Adrenal gland (tissue), 12 donors: ENCODE results near the gene SNAP23. TPM values are rescaled to one million over a fixed set of nuclear protein-coding genes. Genes with fewer than 3 reads are reported as not detected.

ENCODE experiments used
- DNase-seq, 7 donors: peaks; one replicate each; pipeline ENCODE4 v3.0.0-alpha.2; 2019 to 2020
- H3K27ac ChIP-seq, 5 donors: fragments of 200-600 bp; sonication (generic) in 4 of 5; 1 replicate in 3 of 5; 2 replicates in 2 of 5; pipeline versions ENCODE4 v1.5.1 to v1.8.0; 2016 to 2020; ENCODE audit warnings: mild to moderate bottlenecking in 1 of 5
- H3K27me3 ChIP-seq: fragments of 200-600 bp; 2 replicates; pipeline ENCODE4 v1.8.0; 2021
- H3K36me3 ChIP-seq, 2 donors: fragments of 200-600 bp; replicated peaks in 1 of 2; 1 replicate in 1 of 2; 2 replicates in 1 of 2; pipeline versions ENCODE4 v1.5.1 to v1.8.0; 2018 to 2022
- H3K4me1 ChIP-seq, 2 donors: fragments of 200-600 bp; replicated peaks in 1 of 2; 1 replicate in 1 of 2; 2 replicates in 1 of 2; pipeline versions ENCODE4 v1.5.1 to v1.8.0; 2018 to 2021
- H3K4me3 ChIP-seq, 4 donors: fragments of 200-600 bp; sonication (generic) in 3 of 4; one replicate each; pipeline ENCODE4 v1.5.1; 2016 to 2018
- H3K9me3 ChIP-seq, 3 donors: fragments of 200-600 bp; sonication (generic) in 1 of 3; replicated peaks in 1 of 3; 1 replicate in 2 of 3; 2 replicates in 1 of 3; pipeline versions ENCODE4 v1.5.1 to v1.8.0; 2016 to 2021
- POLR2A ChIP-seq, 2 donors: fragments of 450-650 bp; IDR thresholded peaks; one replicate each; pipeline ENCODE4 v1.6.1; 2017; ENCODE audit warnings: antibody characterized with exemption in 2 of 2, mild to moderate bottlenecking in 2 of 2, moderate library complexity in 1 of 2
- WGBS, 4 donors: extraction: QIAGEN DNeasy Blood & Tissue Kit in 2 of 4; methylation state at CpG; one replicate each; pipeline versions ENCODE4 v1.1.5 to v1.1.7; 2013 to 2017; 5-methylcytosine and 5-hydroxymethylcytosine counted together
- intact Hi-C, 2 donors: fragments of 100-400 bp; cut with DNase I; formaldehyde crosslinking; loops; one replicate each; pipeline versions ENCODE4 v1.14.1 to v1.15.0; 2022 to 2023
- polyA plus RNA-seq, 3 donors: library from polyadenylated mRNA; stranded (reverse); fragments of 200-250 nt in 2 of 3; fragments of 350-450 nt in 1 of 3; fragmentation: Illumina TruSeq in 1 of 3; extraction: RNeasy Lipid Tissue Mini Kit (QIAGEN cat#74804) in 1 of 3; gene quantifications; one replicate each; pipeline ENCODE4 v1.2.3, GENCODE V29; 2013 to 2014
- total RNA-seq, 9 donors: library from RNA; depleted of rRNA in 4 of 9; stranded (reverse); fragments of >200 nt in 4 of 9; fragments of 120-200 nt in 1 of 9; fragmentation: NEBNext Ultra II Directional in 1 of 9; extraction: Animal tissue kit (Norgen Biotek cat#: 25700) in 1 of 9; gene quantifications; one replicate each; pipeline versions ENCODE4 v1.1.0 to v1.2.4, GENCODE V29; 2013 to 2023
- TF ChIP-seq, protein P1 (sequence below), 6 experiments: fragments of 450-650 bp in 4 of 6; fragments of 200-600 bp in 2 of 6; sonication (generic) in 1 of 6; IDR thresholded peaks; 1 replicate in 5 of 6; 2 replicates in 1 of 6; pipeline versions ENCODE4 v1.5.1 to v1.8.0; 2016 to 2021; ENCODE audit warnings: antibody characterized with exemption in 6 of 6, mild to moderate bottlenecking in 2 of 6, moderate library complexity in 1 of 6
- donor health status: healthy with polysubstance abuse.
- donor health status: Bipolar disorder and iron deficiency.
- donor health status: DM: yes; HTN: yes; CAD: no.
- donor health status: DM: no; HTN: no; CAD: no.
- donor health status: DM: no; HTN: no; CAD: no.
- donor health status: DM: yes; HTN: yes; CAD: no.

The SNAP23 gene
- total and polyA plus RNA-seq, 12 donors, result 44.7 to 88.2 (median 60.1) TPM

DNA sequence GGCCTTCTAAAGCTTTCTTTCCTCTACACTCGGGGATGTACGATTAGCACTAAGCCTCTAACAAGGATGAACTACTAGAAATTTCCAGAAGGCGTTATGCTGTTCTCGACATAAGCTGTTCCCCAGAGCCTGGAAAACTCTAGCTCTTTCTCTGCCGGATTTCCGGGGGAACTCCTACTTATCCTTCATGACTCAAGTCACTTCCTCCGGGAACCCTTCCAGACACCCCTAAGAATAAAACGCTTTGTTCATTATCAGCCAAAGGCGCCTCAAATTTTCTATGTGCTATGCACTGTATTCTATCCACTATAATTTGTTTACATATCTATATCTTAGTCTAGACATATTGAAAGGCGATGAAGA lies 455 bp upstream of the SNAP23 start:
- TF ChIP-seq POLR2A (IDR thresholded peaks at IDR 0.05), result no peak
- Histone ChIP-seq H3K9me3 (no peaks in the 10 kb centered on the region), H3K27ac (peak overlapping the region; percentile 82 to 94 (median 90)), H3K27me3 (no peaks in the 10 kb centered on the region), H3K4me1 (peaks cover 30 to 48% of the 10 kb centered on the region in 2 donors), H3K4me3 (peak overlapping the region; percentile 37 to 90 (median 64)), H3K36me3 (no peaks in the 10 kb centered on the region)
- intact Hi-C loops, result loop anchor here in 1 of 2 donors (10.0 kb wide), 1 partner anchor 60 kb away; no protein-coding TSS in a partner anchor
- WGBS, 4 donors, result 2 to 5% (median 2%) methylated on average over 10 of the region's 10 CpGs
- peak; percentile 45 to 85 (median 58) for DNase-seq

DNA sequence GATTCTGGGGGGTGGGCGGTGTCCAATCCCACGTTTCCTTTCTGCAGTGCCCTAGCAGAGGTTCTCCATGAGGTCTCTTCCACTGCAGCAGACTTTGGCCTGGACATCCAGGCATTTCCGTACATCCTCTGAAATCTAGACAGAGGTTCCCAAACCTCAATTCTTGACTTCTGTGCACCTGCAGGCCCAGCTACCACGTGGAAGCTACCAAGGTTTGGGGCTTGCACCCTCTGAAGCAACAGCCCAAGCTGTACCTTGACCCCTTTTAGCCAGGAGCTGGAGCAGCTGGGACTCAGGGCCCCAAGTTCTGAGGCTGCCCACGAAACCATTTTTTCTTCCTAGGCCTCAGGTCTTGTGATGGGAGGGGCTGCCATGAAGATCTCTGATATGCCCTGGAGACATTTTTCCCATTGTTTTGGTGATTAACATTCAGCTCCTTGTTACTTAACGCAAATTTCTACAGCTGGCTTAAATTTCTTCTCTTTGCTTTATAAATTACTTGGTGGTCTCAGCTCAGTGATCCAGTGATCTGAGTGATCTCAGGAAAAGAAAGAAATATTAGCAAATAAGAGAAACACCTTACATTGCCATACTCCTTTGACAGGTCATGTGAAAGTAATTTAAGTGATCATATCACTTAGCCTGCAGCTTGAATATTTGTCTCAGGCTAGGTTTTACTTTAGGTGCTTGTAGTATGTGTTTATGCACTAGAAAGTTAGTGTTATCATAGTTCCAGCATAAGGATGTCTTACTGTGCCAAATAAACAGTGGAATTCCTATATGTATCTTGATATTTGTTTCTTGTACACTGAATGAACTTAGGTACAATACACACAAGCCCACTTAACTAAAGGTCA lies 3.0 kb downstream of the SNAP23 start:
- TF ChIP-seq, protein P1, sequence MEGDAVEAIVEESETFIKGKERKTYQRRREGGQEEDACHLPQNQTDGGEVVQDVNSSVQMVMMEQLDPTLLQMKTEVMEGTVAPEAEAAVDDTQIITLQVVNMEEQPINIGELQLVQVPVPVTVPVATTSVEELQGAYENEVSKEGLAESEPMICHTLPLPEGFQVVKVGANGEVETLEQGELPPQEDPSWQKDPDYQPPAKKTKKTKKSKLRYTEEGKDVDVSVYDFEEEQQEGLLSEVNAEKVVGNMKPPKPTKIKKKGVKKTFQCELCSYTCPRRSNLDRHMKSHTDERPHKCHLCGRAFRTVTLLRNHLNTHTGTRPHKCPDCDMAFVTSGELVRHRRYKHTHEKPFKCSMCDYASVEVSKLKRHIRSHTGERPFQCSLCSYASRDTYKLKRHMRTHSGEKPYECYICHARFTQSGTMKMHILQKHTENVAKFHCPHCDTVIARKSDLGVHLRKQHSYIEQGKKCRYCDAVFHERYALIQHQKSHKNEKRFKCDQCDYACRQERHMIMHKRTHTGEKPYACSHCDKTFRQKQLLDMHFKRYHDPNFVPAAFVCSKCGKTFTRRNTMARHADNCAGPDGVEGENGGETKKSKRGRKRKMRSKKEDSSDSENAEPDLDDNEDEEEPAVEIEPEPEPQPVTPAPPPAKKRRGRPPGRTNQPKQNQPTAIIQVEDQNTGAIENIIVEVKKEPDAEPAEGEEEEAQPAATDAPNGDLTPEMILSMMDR (IDR thresholded peaks at IDR 0.05), result no peak
- TF ChIP-seq POLR2A (IDR thresholded peaks at IDR 0.05), result no peak
- H3K36me3 ChIP-seq, result no peaks in the 10 kb centered on the region
- intact Hi-C loops, result loop anchor here in 1 of 2 donors (10.0 kb wide), 1 partner anchor 56 kb away; no protein-coding TSS in a partner anchor
- WGBS, 4 donors, result 71 to 94% (median 87%) methylated on average over 5 to 6 of the region's 6 CpGs
- no peak for DNase-seq
- peaks cover 33 to 57% of the 10 kb centered on the region in 2 donors for H3K4me1 ChIP-seq
- H3K27ac ChIP-seq, result peak overlapping the region; percentile 37 to 64 (median 55)
- no peak overlapping the region for H3K4me3 ChIP-seq
- H3K27me3 ChIP-seq, result no peaks in the 10 kb centered on the region
- no peaks in the 10 kb centered on the region for H3K9me3 ChIP-seq

DNA sequence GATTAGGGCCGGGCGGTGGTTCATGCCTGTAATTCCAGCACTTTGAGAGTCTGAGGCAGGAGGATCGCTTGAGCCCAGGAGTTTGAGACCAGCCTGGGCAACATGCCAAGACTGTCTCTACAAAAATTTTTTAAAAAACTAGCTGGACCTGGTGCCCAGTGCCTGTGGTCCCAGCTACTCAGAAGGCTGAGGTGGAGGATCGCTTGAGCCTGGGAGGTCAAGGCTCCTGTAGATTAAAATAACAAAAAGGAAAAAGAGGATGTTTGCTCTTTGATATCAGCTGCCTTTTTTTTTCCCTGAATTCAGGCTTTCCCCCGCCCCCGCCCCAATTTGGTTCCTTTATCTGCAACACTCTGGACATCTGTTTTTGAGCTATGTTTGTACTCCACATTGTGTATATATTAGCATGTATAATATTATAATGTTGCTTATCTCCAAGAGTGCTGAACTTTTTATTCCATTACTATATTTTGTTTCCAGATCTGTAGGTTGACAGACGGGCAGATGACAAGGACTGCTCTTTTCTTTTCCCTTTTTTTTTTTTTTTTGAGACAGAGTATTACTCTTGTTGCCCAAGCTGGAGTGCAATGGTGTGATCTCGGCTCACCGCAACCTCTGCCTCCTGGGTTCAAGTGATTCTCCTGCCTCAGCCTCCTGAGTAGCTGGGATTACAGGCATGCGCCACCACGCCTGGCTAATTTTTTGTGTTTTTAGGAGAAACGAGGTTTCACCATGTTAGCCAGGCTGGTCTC lies 4.6 kb downstream of the SNAP23 start:
- no peaks in the 10 kb centered on the region for H3K9me3 ChIP-seq
- TF ChIP-seq, protein P1 (IDR thresholded peaks at IDR 0.05), result no peak
- no peak for TF ChIP-seq POLR2A (IDR thresholded peaks at IDR 0.05)
- peak overlapping the region in 1 of 4 donors; percentile 14 for H3K4me3 ChIP-seq
- peaks cover 24 to 45% of the 10 kb centered on the region in 2 donors for H3K4me1 ChIP-seq
- peak overlapping the region; percentile 29 to 73 (median 55) for H3K27ac ChIP-seq
- H3K36me3 ChIP-seq, result no peaks in the 10 kb centered on the region
- WGBS, 4 donors, result 69 to 74% (median 71%) methylated on average over 12 of the region's 12 CpGs
- no peaks in the 10 kb centered on the region for H3K27me3 ChIP-seq
- intact Hi-C loops, result loop anchor here in 1 of 2 donors (10.0 kb wide), 1 partner anchor 55 kb away; no protein-coding TSS in a partner anchor
- peak in 3 of 7 donors; percentile 17 to 47 (median 47) for DNase-seq

DNA sequence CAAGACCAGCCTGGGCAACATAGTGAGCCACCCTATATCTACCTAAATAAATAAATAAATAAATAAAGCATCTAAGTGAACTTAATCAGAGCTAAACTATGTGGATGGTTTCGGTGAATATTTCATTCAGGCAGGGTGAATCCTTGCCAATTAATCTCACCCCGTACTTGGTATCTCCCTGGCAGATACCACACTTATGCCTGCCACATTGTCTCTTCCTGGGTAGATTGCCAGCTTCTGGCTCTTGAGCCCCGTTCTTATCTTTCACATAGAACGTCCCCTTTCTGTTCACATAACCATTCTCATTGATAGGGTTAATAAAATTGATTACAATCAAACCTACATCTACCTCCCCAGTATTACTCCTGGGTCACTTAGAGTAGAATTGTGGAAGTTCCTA lies 7.0 kb downstream of the SNAP23 start:
- Histone ChIP-seq H3K27me3 (no peaks in the 10 kb centered on the region), H3K27ac (no peak overlapping the region), H3K36me3 (no peaks in the 10 kb centered on the region), H3K4me3 (no peak overlapping the region), H3K4me1 (peaks cover 23 to 37% of the 10 kb centered on the region in 2 donors), H3K9me3 (no peaks in the 10 kb centered on the region)
- 57 to 75% (median 59%) methylated on average over 4 of the region's 4 CpGs for WGBS, 4 donors
- TF ChIP-seq, protein P1 (IDR thresholded peaks at IDR 0.05), result no peak
- TF ChIP-seq POLR2A (IDR thresholded peaks at IDR 0.05), result no peak
- intact Hi-C loops, result no loop called here
- DNase-seq, result peak in 1 of 7 donors; percentile 21
